Astrocyte (in vitro differentiated cells and primary cell): ENCODE measurements around the gene GPRC5A.

Experiments
- CTCF ChIP-seq: IDR thresholded peaks from 2 replicates; pipeline ENCODE4 v1.5.1; 2011; ENCODE audit warnings: low read depth, mild to moderate bottlenecking, inconsistent platforms, low read length, moderate library complexity; ENCODE audit not compliant: insufficient read depth
- EZH2 ChIP-seq: IDR thresholded peaks from 2 replicates; pipeline ENCODE4 v1.6.1; 2012; ENCODE audit warnings: mild to moderate bottlenecking, low read length, inconsistent platforms; ENCODE audit not compliant: insufficient read depth

GRCh38 chr12:12893438-12893837 is 2.1 kb downstream of the GPRC5A start:
- TF ChIP-seq EZH2 = no peak
- no peak for TF ChIP-seq CTCF
